ENCODE data around the gene ZFHX3.
A peak's percentile ranks its signal among the peaks of the same experiment; 100 is the strongest.

The ZFHX3 gene

GRCh38 chr16:72815348-72816318 lies 232.3 kb downstream of the ZFHX3 start:
- peak; percentile 30 for DNase-seq

- peak; percentile 1 for DNase-seq
Measured at GRCh38 chr16:72814226-72814625, 233.7 kb downstream of the ZFHX3 start.

- DNase-seq, result no peak
Measured at GRCh38 chr16:72812672-72813071, 235.3 kb downstream of the ZFHX3 start.

DNA sequence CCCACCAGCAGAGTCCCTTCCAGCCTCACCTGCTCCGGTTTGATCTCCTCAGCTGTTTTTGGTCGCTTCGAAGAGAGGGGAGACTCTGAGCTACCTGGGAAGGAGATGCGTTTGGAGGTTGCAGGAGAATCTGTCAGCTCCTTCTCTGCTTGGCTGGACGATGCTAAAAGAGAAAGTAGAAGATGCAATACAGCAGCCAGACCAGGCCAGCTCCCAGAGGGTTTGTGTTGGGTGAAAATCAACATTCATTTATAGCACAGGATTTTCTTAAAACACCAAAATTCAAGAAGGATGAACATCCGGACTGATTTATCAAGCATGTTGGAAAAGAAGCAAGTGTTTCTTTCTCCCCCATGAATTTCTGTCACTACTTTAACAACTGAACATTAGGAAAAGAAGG lies 236.1 kb downstream of the ZFHX3 start:
- DNase-seq, result no peak

DNA sequence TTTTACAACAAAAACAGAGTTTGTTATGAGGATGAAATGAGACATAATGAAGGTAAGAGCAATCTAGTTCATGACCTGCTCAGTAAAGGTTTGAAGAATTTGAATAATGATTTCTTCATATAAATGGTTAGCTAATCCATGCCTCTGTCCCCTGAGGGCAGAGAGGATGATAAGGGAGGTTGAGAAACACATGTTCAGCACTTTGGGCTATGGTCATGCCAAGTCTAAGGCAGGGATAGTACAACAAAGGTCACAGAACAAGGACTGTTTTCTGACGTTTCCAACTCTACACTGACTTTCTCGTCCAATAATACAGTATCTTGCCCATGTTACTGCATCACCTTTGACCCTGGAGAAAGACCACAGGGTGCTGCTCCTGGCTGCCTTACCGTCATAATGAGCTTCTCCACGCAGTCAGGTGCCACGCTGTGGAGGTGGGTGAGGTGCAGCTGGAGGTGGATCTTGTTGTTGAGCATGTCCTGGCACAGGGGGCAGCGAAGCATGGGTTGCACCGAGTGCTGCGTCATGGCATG lies 236.7 kb downstream of the ZFHX3 start:
- no peak for DNase-seq

DNA sequence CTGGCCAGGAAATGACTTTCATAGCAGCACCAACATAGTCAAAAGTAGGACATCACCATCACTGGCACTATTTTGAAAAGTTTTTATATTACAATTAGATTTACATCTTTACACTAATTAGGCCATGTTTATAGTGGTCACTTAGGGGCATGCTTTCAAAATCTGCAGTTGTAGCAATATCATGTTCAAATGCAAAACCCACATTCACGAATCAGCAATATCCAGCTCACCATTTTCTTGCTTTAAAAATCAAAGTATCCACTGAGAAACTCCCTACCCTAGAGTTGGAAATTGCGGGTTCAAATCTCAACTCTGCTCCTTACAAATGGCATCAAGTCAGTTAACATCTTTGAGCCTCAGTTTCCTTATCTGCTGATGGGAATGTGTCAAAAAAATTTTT lies 237.4 kb downstream of the ZFHX3 start:
- DNase-seq, result no peak

DNA sequence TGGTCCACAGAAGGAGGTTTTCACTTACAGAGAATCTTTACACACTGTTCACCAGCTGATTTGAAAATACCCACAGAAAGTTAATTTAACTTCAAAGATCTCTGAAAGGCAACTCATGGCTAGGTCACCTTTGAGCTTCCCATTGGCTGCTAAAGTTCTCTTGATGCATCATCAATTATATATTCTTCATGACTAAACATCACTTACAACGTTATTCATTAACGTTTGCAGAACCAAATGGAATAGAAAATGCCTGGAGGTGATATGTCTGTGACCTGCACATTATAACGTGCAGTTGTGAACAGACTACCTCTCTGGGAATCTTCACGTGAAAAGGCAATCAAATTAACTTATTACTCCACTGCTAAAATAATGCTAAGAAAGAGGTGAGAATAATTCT lies 238.5 kb downstream of the ZFHX3 start:
- DNase-seq, result no peak

DNA sequence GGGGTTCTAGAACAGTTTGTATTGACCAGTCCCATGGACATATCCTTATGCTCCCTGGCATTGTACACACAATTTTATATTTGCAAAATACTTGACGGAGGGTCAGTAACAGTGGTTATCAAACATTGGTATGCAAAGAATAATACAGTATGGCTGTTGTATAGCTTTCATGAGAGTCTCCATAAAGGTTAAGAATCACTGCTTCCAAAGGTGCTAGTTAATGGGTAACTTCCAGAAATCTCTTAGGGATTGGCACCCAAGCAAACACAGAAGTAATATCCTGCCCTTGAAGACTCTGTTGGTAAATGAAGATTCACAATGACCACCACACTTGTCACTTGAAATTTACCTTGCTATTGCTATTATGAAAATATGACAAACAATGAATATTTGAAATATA lies 239.2 kb downstream of the ZFHX3 start:
- DNase-seq, result no peak

GRCh38 chr16:72807245-72807644 lies 240.7 kb downstream of the ZFHX3 start:
- DNase-seq, result no peak

- DNase-seq, result no peak
Measured at GRCh38 chr16:72805486-72805885, 242.4 kb downstream of the ZFHX3 start.

GRCh38 chr16:72800524-72801161 lies 247.3 kb downstream of the ZFHX3 start:
- no peak for DNase-seq

GRCh38 chr16:72798264-72798663 lies 249.7 kb downstream of the ZFHX3 start:
- DNase-seq, result no peak

DNA sequence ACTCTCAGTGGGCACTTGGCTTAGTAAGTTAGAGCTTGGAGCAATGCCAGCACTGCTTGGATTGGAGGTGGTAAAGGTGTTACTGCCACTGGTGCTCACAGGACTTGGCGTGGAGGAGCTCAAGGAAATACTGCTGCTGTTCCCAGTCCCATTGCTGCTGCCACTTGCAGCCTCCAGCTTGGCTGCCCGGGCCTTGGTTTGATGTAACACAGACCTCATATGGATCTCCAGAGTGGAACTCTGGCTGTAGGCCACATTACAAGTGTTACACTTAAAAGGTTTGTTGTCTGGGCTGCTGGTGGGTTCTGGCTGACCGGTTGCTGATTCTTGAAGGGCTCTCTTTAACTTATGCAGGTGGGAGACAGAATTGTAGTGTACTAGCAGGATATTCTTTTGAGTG lies 250.3 kb downstream of the ZFHX3 start:
- no peak for DNase-seq

GRCh38 chr16:72796222-72796621 lies 251.7 kb downstream of the ZFHX3 start:
- no peak for DNase-seq

DNA sequence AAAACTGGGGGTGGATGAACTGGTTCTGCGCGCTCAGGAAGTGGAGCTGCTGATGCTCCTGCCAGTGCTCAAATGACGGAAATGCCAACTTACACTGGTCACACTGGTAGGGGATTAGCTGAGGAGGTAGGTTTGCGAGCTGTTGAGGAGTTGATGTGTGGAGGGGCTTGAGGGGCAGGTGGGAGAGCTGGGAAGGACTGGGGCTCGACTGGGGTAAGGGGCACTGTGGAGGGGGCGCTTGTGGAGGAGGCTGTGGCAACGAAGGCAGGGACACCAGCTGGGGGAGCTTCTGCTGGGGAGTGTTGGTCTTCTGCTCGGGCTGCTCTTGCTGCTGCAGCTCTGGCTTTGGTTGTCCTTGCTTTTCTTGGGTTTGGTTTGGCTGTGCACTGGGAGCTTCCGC lies 252.9 kb downstream of the ZFHX3 start:
- no peak for DNase-seq

DNA sequence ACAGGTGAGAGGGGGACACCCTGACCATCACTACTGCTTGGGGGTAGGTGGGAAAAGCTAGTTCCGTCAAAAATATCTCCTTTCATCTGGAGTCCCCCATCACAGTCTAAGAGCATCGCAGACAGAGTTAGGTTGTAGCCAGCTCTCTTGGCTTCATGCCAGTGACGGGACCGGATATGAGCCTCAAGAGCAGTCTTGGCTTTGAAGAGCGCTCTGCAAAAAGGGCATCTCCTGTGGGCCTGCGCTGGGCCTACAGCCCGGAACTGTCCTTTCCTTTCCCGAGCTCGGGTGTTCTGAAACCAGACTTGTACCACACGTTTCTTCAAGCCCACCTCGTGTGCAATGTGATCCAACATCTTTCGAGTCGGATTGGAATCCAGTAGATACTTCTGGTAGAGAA lies 253.6 kb downstream of the ZFHX3 start:
- no peak for DNase-seq

DNA sequence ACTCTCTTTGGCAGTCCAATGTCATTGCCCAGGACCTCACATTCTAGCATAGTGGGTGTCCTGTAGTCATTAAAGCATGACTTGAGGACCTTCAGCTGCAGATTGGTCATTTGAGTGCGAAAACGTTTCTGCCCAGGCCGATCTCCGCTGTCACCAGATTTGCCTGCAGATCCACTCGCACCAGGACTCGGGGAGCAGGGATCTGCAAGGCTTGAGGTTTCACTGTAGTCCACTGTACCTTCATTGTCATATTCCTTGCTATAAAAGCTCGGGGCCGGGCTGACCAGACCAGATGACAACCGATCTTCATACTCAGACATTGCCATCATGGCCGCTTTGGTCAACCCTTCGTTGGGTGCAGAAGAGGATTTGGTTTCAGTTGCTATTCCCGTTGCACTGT lies 254.2 kb downstream of the ZFHX3 start:
- no peak for DNase-seq

- DNase-seq, result no peak
Measured at GRCh38 chr16:72793017-72793416, 254.9 kb downstream of the ZFHX3 start.

DNA sequence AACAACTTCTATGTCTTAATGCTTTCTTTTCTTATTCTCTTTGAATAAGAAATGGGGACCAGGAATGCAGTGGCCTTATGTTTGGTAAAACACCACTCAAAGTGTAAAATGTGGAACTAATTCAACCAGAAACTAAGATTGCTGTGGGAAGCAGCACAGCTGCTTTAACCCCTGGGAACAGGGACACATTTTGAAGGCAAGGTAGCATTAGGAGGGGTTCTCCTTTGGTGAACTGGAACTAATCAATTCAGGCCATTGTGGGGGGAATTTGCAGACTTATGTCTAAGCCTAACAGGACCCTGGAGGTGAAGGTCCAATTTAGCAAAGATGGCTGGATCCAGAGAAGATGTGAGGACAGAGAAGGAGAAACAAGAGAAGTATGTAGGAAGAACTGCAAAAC lies 256.1 kb downstream of the ZFHX3 start:
- no peak for DNase-seq

DNA sequence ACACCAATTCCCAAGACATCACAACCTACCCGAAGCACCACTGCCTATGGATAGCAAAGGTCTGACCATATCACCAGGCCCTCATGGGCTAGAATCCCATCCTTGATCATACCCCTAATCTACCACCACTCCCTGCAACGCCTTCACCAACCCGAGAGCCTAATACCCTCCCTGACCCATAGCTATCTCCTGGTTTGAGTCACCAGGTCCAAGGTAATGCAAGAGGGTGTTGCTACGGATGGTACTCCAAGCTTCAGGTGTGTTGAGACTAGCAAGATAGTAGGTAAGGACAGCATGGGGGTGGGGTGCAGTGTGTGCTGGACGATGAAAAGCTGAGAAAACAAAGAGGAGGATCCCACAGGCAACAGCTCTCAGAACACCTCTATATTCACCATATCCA lies 258.0 kb downstream of the ZFHX3 start:
- no peak for DNase-seq

DNA sequence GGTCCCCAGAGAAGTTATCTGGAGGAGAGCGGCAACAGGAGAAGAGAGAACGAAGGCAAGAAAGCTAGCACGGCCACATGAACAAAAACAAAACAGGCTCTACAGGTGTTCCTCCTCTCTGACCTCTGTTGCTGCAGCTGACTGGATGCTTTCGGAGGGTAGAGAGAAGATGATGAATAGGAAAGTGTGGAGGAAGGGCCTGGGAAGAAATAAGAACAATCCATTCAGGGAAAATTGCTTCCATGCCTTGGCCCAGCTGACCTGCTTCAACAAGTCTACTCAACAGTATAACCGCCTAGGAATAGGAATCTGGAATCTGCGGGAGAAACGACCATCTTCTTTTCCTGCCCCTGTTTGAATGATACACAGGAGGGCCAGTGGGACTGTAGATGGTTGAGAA lies 258.5 kb downstream of the ZFHX3 start:
- no peak for DNase-seq

GRCh38 chr16:72788269-72788809 lies 259.6 kb downstream of the ZFHX3 start:
- DNase-seq, result no peak

DNA sequence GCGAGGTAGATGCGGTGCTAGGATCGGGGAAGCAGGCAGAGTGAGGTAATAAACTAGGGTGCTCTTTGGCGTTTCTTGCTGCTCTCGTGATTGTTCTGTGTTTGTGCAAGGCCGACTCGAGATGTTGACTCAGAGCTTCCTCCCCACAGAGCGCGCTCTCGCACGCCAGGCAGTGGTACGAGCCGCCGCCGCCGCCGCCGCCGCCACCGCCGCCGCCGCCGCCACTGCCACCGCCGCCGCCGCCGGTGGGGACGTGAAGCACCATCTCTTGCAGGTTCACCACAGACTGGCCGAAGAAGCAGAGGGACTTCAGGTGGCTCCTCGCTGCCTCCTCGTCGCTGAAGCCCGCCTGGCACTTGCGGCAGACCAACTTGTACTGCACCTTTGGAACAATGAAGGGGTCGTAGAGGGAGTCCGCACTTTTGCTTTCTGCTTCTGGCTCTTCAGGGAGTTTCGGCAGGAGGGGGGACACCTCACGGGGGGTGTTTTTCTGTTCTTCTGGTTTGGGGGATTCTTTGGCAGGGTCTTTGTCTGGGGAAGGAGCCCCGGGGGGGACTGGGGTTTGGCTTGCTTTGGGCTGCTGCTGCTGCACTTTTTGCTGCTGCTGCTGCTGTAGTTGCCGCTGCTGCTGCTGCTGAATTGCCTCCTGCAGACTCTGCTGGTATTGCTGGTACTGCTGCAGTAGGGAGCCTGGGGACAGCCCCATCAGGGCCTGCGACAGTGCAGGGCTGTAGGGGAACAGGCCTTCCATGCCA lies 260.2 kb downstream of the ZFHX3 start:
- peak; percentile 80 for DNase-seq
